GM12878 (cell line): Measurements from ENCODE around the gene TSSC4. TPM values are rescaled to one million over a fixed set of nuclear protein-coding genes. Genes with fewer than 3 reads are reported as not detected.

Source experiments
- ATAC-seq: fragments of 200-7000 bp; cut with Tn5 transposase; 3 replicates; pipeline ENCODE4 v1.9.1; 2020; ENCODE audit warnings: mild to moderate bottlenecking, moderate library complexity
- BruUV-seq: library from RNA; stranded (reverse); fragments of 400-500 nt; replicated peaks from 2 replicates; lab custom pipeline; 2021; lab: Mats Ljungman, UMichigan
- CTCF ChIA-PET: fragments of 300-600 bp; sonication (Branson Sonifier 250); formaldehyde crosslinking; extraction: SDS; loops from one replicate; lab custom pipeline; 2021; ENCODE audit warnings: inconsistent platforms; lab: Yijun Ruan, JAX
- POLR2A ChIA-PET: fragments of 350-600 bp; formaldehyde crosslinking; extraction: SDS; loops from one replicate; lab custom pipeline; 2021; ENCODE audit warnings: inconsistent platforms; lab: Charles Lee
- RAD21 ChIA-PET: fragments of 300-600 bp; sonication (Branson Sonifier 250); formaldehyde crosslinking; loops from one replicate; lab custom pipeline; 2023; ENCODE audit warnings: antibody characterized with exemption; ENCODE audit not compliant: unreplicated experiment; lab: Charles Lee
- SMC1A ChIA-PET: fragments of 300-600 bp; sonication (Branson Sonifier 250); formaldehyde crosslinking; loops from one replicate; lab custom pipeline; 2023; ENCODE audit not compliant: unreplicated experiment, uncharacterized antibody; lab: Charles Lee
- DNase-seq: peaks from one replicate; pipeline ENCODE4 v3.0.0-alpha.2; 2011; ENCODE audit warnings: low read depth, low spot score
- FAIRE-seq: peaks from 3 replicates; lab custom pipeline; 2011; peaks lifted over from hg19 to GRCh38; lab: Jason Lieb, UNC
- H2AFZ ChIP-seq: 2 replicates; pipeline ENCODE4 v1.6.0; 2011; ENCODE audit warnings: low read depth, low read length, control low read depth; ENCODE audit not compliant: control insufficient read depth
- H3K27ac ChIP-seq: 2 replicates; pipeline ENCODE4 v1.5.1; 2011; ENCODE audit warnings: control low read depth; ENCODE audit not compliant: control insufficient read depth, insufficient read depth
- H3K27me3 ChIP-seq, 2 experiments: replicated peaks in 1 of 2; 2 replicates each; pipeline versions ENCODE4 v1.6.0 to v1.6.1; 2011; ENCODE audit warnings: low read length in 1 of 2; ENCODE audit not compliant: control insufficient read depth in 2 of 2, insufficient read depth in 2 of 2
- H3K36me3 ChIP-seq, 2 experiments: 2 replicates each; pipeline ENCODE4 v1.5.1; 2011; ENCODE audit warnings: low read length in 1 of 2; ENCODE audit not compliant: control insufficient read depth in 2 of 2, insufficient read depth in 2 of 2
- H3K4me1 ChIP-seq: 2 replicates; pipeline ENCODE4 v1.6.1; 2011; ENCODE audit warnings: mild to moderate bottlenecking, low read length, moderate library complexity, mixed read lengths; ENCODE audit not compliant: control insufficient read depth, insufficient read depth
- H3K4me2 ChIP-seq: 2 replicates; pipeline ENCODE4 v1.6.0; 2011; ENCODE audit warnings: control low read depth; ENCODE audit not compliant: control insufficient read depth, insufficient read depth
- H3K4me3 ChIP-seq: fragments of 200-600 bp; sonication (generic); 2 replicates; pipeline ENCODE4 v1.5.1; 2016
- H3K79me2 ChIP-seq: 2 replicates; pipeline ENCODE4 v1.6.0; 2011; ENCODE audit warnings: low read length; ENCODE audit not compliant: control insufficient read depth, insufficient read depth
- H3K9ac ChIP-seq: 2 replicates; pipeline ENCODE4 v1.8.0; 2011; ENCODE audit warnings: low read length, control low read depth, mixed read lengths; ENCODE audit not compliant: control insufficient read depth, insufficient read depth
- H3K9me3 ChIP-seq: replicated peaks from 3 replicates; pipeline ENCODE4 v1.5.1; 2011; ENCODE audit warnings: mild to moderate bottlenecking, low read length; ENCODE audit not compliant: control insufficient read depth, insufficient read depth
- H4K20me1 ChIP-seq: 2 replicates; pipeline ENCODE4 v1.6.0; 2011; ENCODE audit not compliant: control insufficient read depth, insufficient read depth
- JUNB ChIP-seq: IDR thresholded peaks from 2 replicates; pipeline ENCODE4 v1.6.1; 2016; ENCODE audit warnings: antibody characterized with exemption, mild to moderate bottlenecking
- MEF2A ChIP-seq: IDR thresholded peaks from 2 replicates; pipeline ENCODE4 v1.6.1; 2011; ENCODE audit warnings: low read depth, mild to moderate bottlenecking, low read length, moderate library complexity; ENCODE audit not compliant: insufficient read depth
- MXI1 ChIP-seq: fragments of 150-350 bp; IDR thresholded peaks from 2 replicates; pipeline ENCODE4 v1.6.1; 2011; ENCODE audit warnings: low read depth, mild to moderate bottlenecking, inconsistent platforms, low read length, improper control_type of control experiment
- NFYA ChIP-seq: IDR thresholded peaks from 2 replicates; pipeline ENCODE4 v1.6.1; 2011; ENCODE audit warnings: low read depth, mild to moderate bottlenecking, low read length, improper control_type of control experiment, borderline replicate concordance
- POLR2AphosphoS5 ChIP-seq: IDR thresholded peaks from 2 replicates; pipeline ENCODE4 v1.6.1; 2011; ENCODE audit warnings: mild to moderate bottlenecking, low read length, inconsistent platforms
- ZBED1 ChIP-seq: IDR thresholded peaks from 2 replicates; pipeline ENCODE4 v1.6.1; 2016; ENCODE audit warnings: borderline replicate concordance
- WGBS: methylation state at CpG from one replicate; pipeline ENCODE4 v1.1.6; 2016; ENCODE audit warnings: low lambda C conversion rate; ENCODE audit not compliant: insufficient replicate concordance, insufficient coverage; ENCODE audit errors: missing lambda C conversion rate; 5-methylcytosine and 5-hydroxymethylcytosine counted together
- in situ Hi-C: fragments of 300-500 bp; cut with MboI; formaldehyde crosslinking; loops from 9 replicates; pipeline ENCODE4 v1.14.3; 2018; ENCODE audit warnings: mixed read lengths
- intact Hi-C: fragments of 100-400 bp; cut with micrococcal nuclease; formaldehyde crosslinking; loops from one replicate; pipeline ENCODE4 v1.14.2; 2022; ENCODE audit not compliant: unreplicated experiment
- polyA plus RNA-seq, 11 experiments: library from polyadenylated mRNA; depleted of rRNA in 4 of 11; unstranded in 6 of 11; stranded (reverse) in 5 of 11; fragments of >200 nt; fragmentation: Nextera tagmentation in 4 of 11; fragmentation: Illumina TruSeq in 1 of 11; extraction: Ambion mirVana in 4 of 11; extraction: Trizol in 1 of 11; gene quantifications; 1 replicate in 1 of 11; 2 replicates in 10 of 11; pipeline versions ENCODE4 v1.2.1 to v1.2.3, GENCODE V29; 2011 to 2016; ENCODE audit warnings: inconsistent platforms in 2 of 11, missing spikeins in 2 of 11, low read depth in 1 of 11
- total RNA-seq, 4 experiments: library from RNA; depleted of rRNA in 3 of 4; stranded (reverse); fragments of >200 nt in 3 of 4; fragmentation: Illumina TruSeq in 1 of 4; extraction: Trizol in 1 of 4; gene quantifications; 2 replicates each; pipeline versions ENCODE4 v1.2.1 to v1.2.3, GENCODE V29; 2013 to 2021
- TF ChIP-seq, protein P1 (sequence below): IDR thresholded peaks from 2 replicates; pipeline ENCODE4 v1.6.1; 2011; ENCODE audit warnings: mild to moderate bottlenecking, low read depth, low read length, moderate library complexity; ENCODE audit not compliant: insufficient replicate concordance
- TF ChIP-seq, protein P2 (sequence below): fragments of 450-650 bp; IDR thresholded peaks from 2 replicates; pipeline ENCODE4 v1.6.1; 2018; ENCODE audit warnings: borderline replicate concordance, mild to moderate bottlenecking; ENCODE audit not compliant: partially characterized antibody
- TF ChIP-seq, protein P3 (sequence below): IDR thresholded peaks from 2 replicates; pipeline ENCODE4 v1.6.1; 2012; ENCODE audit warnings: low read length, inconsistent platforms
- TF ChIP-seq, protein P4 (sequence below): fragments of 450-650 bp; formaldehyde crosslinking; IDR thresholded peaks from 2 replicates; pipeline ENCODE4 v1.5.0; 2022; ENCODE audit warnings: mild to moderate bottlenecking, missing genetic modification characterization

The TSSC4 gene
- total and polyA plus RNA-seq, 10 of the 15 experiments (the other 5 are each of a cell fraction or from before 2014, with no cell fraction given), result 0.69 to 70.1 (median 25.7) TPM

DNA sequence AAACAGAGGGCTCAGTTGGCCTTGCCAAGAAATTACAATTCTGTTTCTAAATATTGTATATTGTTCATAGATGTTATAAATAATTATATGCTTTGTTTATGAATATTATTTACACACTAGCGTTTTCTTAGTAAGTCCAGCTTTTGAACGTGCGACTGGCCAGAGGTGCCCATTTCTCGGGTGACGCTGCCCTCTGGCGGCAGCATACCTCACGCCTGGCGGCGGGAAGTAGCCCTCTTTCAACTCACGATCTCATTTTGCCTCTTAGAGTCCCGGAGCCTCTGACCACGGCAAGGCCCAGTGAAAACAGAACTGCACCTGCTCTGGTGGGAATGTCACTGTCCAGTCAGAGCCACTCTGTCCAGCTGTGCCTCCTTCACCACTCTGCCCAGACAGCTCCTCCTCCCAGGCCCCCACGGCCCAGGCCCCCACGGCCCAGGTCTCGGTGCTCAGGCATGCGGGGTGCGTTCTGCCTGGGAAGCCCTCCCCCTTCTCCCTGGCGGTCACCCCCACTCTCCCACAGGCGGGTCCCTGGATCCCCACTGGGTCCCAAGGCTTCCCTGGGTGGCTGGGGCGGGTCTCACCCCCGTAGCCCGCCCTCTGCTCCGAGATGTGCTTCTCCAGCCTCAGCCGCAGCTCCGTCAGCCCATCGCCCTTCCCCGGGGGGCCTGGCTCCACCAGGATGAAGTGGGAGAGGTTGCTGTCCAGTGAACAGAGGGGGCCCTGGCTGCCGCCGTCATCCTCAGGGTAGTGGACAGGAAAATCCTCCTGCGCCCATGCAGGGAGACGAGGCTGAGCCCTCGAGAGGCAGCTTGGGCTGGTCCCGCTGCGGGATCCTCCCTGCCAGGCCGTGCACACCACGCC lies 19.3 kb downstream of the TSSC4 start:
- no peaks in the 10 kb centered on the region for H3K27me3 ChIP-seq
- RAD21 ChIA-PET, result interaction anchor here (0.7 to 7.3 kb wide), 13 partner anchors 19 to 234 kb away, joined by 3 to 187 read pairs (median 3); partner anchors contain the start of genes C11orf21, TSPAN32 and TSSC4
- CTCF ChIA-PET, result interaction anchor here (0.6 to 9.5 kb wide), 20 partner anchors 11 to 493 kb away, joined by 3 to 271 read pairs (median 4); partner anchors contain the start of genes C11orf21, TSPAN32 and TSSC4
- H3K4me2 ChIP-seq, result no peak overlapping the region
- WGBS, result 27% methylated on average over 31 of the region's 36 CpGs
- DNase-seq (peak; percentile 16), ATAC-seq (peak; percentile 89), FAIRE-seq (peak; percentile 70)
- intact Hi-C loops (loop anchor here (1.0 to 10.0 kb wide), 3 partner anchors 65 to 223 kb away; no protein-coding TSS in a partner anchor), in situ Hi-C loops (loop anchor here (5.0 kb wide), 2 partner anchors 108 to 218 kb away; no protein-coding TSS in a partner anchor)
- SMC1A ChIA-PET, result interaction anchor here (0.9 to 3.4 kb wide), 7 partner anchors 111 to 221 kb away, joined by 3 to 60 read pairs (median 3); no protein-coding TSS in a partner anchor
- H3K79me2 ChIP-seq, result no peaks in the 10 kb centered on the region
- POLR2A ChIA-PET, result interaction anchor here (0.7 to 1.4 kb wide), 2 partner anchors 22 to 114 kb away, joined by 3 read pairs; no protein-coding TSS in a partner anchor
- no peak overlapping the region for H3K4me3 ChIP-seq
- H3K9me3 ChIP-seq, result no peaks in the 10 kb centered on the region
- no peak overlapping the region for H3K9ac ChIP-seq
- BruUV-seq, result no TSS peak
- no peak overlapping the region for H3K27ac ChIP-seq
- no peaks in the 10 kb centered on the region for H3K36me3 ChIP-seq
- no peak overlapping the region for H2AFZ ChIP-seq
- no peaks in the 10 kb centered on the region for H4K20me1 ChIP-seq
- no peaks in the 10 kb centered on the region for H3K4me1 ChIP-seq
- TF ChIP-seq NFYA, result no peak
- TF ChIP-seq, protein P1, sequence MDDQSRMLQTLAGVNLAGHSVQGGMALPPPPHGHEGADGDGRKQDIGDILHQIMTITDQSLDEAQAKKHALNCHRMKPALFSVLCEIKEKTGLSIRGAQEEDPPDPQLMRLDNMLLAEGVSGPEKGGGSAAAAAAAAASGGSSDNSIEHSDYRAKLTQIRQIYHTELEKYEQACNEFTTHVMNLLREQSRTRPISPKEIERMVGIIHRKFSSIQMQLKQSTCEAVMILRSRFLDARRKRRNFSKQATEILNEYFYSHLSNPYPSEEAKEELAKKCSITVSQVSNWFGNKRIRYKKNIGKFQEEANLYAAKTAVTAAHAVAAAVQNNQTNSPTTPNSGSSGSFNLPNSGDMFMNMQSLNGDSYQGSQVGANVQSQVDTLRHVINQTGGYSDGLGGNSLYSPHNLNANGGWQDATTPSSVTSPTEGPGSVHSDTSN, result no peak
- TF ChIP-seq POLR2AphosphoS5, result no peak
- no peak for TF ChIP-seq ZBED1
- TF ChIP-seq, protein P2, sequence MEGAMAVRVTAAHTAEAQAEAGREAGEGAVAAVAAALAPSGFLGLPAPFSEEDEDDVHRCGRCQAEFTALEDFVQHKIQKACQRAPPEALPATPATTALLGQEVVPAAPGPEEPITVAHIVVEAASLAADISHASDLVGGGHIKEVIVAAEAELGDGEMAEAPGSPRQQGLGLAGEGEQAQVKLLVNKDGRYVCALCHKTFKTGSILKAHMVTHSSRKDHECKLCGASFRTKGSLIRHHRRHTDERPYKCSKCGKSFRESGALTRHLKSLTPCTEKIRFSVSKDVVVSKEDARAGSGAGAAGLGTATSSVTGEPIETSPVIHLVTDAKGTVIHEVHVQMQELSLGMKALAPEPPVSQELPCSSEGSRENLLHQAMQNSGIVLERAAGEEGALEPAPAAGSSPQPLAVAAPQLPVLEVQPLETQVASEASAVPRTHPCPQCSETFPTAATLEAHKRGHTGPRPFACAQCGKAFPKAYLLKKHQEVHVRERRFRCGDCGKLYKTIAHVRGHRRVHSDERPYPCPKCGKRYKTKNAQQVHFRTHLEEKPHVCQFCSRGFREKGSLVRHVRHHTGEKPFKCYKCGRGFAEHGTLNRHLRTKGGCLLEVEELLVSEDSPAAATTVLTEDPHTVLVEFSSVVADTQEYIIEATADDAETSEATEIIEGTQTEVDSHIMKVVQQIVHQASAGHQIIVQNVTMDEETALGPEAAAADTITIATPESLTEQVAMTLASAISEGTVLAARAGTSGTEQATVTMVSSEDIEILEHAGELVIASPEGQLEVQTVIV, result no peak
- TF ChIP-seq, protein P3, sequence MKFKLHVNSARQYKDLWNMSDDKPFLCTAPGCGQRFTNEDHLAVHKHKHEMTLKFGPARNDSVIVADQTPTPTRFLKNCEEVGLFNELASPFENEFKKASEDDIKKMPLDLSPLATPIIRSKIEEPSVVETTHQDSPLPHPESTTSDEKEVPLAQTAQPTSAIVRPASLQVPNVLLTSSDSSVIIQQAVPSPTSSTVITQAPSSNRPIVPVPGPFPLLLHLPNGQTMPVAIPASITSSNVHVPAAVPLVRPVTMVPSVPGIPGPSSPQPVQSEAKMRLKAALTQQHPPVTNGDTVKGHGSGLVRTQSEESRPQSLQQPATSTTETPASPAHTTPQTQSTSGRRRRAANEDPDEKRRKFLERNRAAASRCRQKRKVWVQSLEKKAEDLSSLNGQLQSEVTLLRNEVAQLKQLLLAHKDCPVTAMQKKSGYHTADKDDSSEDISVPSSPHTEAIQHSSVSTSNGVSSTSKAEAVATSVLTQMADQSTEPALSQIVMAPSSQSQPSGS, result no peak
- no peak for TF ChIP-seq MXI1
- TF ChIP-seq JUNB, result no peak
- TF ChIP-seq, protein P4, sequence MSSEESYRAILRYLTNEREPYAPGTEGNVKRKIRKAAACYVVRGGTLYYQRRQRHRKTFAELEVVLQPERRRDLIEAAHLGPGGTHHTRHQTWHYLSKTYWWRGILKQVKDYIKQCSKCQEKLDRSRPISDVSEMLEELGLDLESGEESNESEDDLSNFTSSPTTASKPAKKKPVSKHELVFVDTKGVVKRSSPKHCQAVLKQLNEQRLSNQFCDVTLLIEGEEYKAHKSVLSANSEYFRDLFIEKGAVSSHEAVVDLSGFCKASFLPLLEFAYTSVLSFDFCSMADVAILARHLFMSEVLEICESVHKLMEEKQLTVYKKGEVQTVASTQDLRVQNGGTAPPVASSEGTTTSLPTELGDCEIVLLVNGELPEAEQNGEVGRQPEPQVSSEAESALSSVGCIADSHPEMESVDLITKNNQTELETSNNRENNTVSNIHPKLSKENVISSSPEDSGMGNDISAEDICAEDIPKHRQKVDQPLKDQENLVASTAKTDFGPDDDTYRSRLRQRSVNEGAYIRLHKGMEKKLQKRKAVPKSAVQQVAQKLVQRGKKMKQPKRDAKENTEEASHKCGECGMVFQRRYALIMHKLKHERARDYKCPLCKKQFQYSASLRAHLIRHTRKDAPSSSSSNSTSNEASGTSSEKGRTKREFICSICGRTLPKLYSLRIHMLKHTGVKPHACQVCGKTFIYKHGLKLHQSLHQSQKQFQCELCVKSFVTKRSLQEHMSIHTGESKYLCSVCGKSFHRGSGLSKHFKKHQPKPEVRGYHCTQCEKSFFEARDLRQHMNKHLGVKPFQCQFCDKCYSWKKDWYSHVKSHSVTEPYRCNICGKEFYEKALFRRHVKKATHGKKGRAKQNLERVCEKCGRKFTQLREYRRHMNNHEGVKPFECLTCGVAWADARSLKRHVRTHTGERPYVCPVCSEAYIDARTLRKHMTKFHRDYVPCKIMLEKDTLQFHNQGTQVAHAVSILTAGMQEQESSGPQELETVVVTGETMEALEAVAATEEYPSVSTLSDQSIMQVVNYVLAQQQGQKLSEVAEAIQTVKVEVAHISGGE, result no peak
- no peak for TF ChIP-seq MEF2A
